GM12874 (cell line): ENCODE results near the gene PSTPIP1.

Source experiments
- TF ChIP-seq, protein P1 (sequence below): IDR thresholded peaks from 2 replicates; pipeline ENCODE4 v1.5.1; 2011; ENCODE audit warnings: low read depth, mild to moderate bottlenecking, control low read depth, low read length, moderate library complexity; ENCODE audit not compliant: insufficient read depth

Gene PSTPIP1

DNA sequence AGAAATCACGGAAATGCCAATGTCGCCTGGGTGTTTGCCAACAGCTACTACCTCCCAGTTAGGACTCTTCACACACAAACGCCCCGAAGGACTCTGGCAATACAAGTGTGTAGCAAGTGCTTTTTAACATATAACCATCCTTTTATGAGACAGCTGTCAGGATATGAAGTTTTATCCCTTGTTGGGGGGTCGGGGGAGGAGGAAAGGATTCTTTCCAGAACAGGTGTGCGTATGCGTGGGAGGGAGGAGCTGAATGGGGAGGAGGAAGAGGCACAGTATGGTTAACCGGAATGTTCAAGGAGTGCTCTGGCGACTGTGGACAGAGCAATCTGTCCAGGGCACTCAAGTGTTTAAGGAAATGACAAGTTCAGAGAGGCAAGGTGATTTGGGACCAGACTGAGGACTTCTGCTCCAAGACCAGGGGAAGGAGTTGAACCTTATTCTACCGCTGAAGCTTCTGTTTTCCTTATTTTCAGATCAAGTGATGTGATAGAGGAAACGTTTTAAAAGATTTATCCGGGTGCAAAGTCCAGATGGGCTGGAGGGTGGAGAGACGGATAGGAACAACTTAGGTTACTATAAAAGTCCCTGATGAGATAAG is 74.7 kb downstream of the PSTPIP1 start:
- TF ChIP-seq, protein P1, sequence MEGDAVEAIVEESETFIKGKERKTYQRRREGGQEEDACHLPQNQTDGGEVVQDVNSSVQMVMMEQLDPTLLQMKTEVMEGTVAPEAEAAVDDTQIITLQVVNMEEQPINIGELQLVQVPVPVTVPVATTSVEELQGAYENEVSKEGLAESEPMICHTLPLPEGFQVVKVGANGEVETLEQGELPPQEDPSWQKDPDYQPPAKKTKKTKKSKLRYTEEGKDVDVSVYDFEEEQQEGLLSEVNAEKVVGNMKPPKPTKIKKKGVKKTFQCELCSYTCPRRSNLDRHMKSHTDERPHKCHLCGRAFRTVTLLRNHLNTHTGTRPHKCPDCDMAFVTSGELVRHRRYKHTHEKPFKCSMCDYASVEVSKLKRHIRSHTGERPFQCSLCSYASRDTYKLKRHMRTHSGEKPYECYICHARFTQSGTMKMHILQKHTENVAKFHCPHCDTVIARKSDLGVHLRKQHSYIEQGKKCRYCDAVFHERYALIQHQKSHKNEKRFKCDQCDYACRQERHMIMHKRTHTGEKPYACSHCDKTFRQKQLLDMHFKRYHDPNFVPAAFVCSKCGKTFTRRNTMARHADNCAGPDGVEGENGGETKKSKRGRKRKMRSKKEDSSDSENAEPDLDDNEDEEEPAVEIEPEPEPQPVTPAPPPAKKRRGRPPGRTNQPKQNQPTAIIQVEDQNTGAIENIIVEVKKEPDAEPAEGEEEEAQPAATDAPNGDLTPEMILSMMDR = no peak

DNA sequence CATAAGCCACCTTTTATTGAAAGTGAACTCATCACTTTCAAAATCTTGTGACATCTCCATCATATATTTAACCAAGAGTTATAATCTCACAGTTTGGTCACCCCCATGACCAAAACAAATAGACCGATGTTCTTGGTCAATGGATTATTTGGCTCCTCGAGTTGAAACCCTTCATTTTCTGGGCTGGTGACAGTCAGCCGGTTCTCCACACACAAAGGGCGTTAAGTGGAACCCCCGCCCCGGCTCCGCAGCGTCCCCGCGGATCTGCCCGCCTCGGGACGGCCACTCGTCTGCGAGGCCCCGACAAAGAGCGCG is 75.2 kb downstream of the PSTPIP1 start:
- TF ChIP-seq, protein P1 = no peak

DNA sequence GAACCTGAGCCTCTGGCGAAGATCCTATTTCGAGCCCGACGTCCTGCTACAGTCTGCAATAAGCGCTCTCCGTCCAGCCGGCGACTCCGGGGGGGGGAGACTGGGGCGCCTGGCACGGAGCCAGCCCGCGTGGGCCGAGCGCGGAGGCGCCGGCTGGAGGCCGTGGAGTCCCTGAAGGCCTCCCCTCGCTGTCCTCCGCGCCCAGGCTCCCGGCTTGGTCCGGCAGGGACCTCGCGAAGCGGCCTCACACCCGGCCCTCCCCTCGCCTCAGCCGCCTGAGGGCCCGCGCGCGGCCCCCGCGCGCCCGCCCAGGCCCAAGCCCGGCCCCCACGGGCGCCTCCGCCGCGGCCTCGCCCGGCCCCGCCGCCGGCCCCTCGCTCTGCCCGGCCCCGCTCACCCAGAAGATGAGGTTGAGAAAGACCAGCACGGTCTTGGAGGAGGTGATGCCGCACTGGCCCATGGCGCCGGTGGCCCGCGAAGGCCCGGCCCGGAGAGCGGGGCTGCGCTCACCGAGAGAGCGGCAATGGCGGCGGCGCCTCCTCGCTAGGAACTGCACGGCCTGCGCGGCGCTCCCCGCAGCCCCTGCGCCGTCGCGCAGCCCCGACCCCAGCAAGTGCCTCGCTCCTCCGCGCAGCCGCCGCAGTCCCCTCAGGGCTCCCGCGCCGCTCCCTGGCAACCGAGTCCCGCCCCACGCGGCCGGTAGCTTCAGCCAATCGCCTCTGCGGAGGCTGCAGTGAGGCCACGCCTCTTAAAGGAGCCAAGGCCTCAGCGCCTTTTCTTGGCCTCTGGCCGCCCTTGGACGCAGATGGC is 75.8 kb downstream of the PSTPIP1 start, which contains the start of gene TSPAN3:
Gene TSPAN3 (minus strand): TSS at position 615 of the 810 bp plus-strand sequence. CDS start 155 bp downstream, at position 460.
- TF ChIP-seq, protein P1 = no peak

DNA sequence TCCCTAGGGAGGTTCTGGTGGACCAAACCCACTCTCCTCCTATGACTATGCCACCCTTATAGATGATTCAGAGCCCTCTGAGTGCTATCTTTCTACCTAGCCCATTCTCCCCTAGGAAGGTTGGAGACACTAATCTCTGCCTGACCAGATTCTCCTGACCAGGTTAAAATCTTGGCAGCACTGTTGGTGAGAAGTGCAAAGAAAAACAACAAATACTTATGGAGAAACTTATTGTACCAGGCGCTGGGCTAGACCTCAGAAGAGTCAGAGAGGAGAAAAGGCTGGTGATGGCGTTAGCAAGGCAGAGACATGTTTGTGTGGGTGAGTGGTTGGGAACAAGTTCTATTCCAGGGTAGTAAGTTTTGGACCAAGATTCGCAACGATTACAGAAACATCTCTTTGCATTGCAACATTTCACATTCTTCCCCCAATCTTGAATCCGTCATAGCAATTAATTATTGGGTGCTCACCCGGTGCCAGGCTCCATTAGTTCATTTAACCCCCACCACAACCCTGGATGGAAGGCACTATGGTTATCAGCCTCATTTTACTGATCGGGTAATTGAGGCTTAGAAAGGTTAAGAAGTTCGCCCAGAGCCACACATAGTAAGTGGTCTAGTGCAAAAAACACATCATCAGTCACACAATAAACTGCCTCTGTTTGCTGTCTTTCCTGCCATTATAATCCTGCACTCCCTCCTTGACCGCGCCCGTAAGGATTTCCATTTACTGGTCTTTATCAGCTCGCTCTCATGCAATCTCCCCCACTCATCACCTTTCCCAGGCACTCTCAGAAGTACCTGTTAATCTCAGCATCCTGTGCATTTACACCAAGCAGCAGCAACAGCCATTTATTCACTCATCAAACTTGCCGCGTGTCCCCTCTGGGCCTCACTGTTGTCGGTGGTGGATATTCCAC is 76.6 kb downstream of the PSTPIP1 start:
- TF ChIP-seq, protein P1 = no peak

DNA sequence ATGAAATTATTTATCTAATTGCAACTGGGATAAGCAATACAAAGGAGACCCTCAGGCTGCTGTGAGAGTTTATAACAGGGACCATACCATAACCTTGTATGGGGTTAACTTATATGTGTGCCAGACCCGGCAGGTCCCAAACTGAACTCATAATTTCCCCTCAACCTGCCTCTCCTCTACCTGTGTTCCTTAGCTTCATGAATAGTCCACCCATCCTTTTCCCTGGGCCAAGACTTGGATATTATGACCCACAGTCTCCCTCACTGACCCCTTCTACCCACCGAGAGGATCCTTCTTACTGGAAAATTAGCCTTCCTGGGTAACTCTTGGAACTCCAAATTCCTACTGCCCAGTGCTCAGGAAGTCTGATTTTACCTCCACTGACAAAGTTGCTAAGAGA is 79.4 kb downstream of the PSTPIP1 start:
- TF ChIP-seq, protein P1 = no peak

DNA sequence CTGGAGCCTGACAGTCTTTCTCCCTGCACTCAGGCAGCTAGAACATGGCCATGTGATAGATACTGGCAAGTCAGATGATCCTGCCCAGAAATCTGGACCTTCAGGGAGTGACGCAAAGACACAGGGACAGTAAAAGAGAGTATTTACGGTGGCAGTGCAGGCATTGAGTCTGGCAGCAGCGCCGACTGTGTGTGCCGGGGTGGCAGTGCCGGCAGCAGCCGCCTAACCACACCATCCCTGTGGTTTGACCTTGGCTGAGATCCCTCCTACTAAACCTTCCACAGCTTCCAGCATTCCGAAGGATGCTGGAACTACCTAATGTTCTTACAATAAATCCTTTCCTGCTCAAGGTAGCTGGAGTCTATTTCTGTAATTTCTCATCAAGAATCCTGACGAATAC is 80.6 kb downstream of the PSTPIP1 start:
- TF ChIP-seq, protein P1 = no peak

DNA sequence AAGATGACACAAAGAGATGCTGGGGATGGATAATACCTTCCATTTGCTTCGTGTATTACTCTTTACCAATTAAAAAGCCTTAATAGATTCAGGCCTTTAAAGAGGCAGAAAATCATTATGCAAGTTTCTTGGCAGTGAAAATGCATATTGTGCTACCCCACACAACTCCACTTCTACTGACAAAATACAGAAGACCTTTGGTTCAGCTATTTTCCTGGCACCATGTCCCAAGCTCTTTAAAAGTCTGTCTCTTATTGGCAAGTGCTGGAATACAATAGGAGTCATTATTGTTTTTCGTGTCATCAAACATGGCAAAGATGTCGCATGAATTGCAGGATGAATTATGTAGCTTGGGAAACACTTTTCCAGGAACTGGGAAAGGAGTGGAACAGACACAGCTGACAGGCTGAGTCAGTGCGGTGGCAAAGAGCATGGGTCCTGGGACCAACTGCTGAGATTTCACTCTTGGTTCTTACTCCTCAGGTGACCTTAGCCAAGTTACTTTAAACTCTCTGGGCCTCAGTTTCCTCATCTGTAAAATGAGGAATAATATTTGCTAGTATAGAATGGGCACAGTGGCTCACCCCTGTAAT is 81.5 kb downstream of the PSTPIP1 start:
- TF ChIP-seq, protein P1 = no peak
